Measurements from ENCODE around the gene ARHGEF25. TPM values are rescaled to one million over a fixed set of nuclear protein-coding genes. Genes with fewer than 3 reads are reported as not detected.

Gene ARHGEF25
- total RNA-seq, 2 experiments from 2014 or later: 1.1 to 1.2 TPM

DNA sequence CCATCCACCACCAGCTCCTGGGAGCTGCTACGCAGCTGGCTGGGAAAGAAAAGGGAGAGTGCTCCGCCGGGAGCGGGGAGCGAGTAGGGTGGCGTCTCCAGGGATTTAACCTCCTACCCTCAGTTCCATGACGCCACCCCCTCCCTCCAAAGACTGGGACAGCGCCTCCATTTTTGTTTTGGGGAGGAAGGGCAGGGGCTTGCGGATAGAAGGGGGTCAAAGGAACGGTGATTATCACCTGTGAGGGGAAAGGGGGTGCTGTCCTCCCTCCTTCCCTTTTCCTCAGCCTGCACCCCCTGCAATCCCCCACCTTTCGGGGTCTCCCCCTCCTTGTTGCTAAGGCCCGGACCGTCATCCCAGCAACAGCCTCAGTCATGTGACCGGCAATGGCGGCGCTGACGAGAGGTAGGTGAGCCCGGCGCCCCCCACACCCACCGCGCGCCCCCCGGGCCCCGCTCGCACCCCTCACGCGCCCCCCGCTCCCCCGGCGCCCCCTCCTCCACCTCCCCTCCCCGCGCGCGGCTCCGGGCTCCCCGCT lies 6.7 kb upstream of the ARHGEF25 start, which contains the start of gene DTX3:
Gene DTX3 (plus strand): TSS at position 371 of the 538 bp plus-strand sequence. CDS start 1,694 bp downstream, outside the sequence.
- CTCF ChIA-PET: no interaction called here
- peak within 1 kb of the TSS; percentile 81 for H3K27ac Mint-ChIP-seq
- H3K4me1 Mint-ChIP-seq (ENCODE audit: low read depth): peaks cover 25% of the 10 kb centered on the region
- intact Hi-C loops (cut with micrococcal nuclease): no loop called here
- ATAC-seq (peak; percentile 62), DNase-seq (peak; percentile 66)
- TF ChIP-seq, protein P1, sequence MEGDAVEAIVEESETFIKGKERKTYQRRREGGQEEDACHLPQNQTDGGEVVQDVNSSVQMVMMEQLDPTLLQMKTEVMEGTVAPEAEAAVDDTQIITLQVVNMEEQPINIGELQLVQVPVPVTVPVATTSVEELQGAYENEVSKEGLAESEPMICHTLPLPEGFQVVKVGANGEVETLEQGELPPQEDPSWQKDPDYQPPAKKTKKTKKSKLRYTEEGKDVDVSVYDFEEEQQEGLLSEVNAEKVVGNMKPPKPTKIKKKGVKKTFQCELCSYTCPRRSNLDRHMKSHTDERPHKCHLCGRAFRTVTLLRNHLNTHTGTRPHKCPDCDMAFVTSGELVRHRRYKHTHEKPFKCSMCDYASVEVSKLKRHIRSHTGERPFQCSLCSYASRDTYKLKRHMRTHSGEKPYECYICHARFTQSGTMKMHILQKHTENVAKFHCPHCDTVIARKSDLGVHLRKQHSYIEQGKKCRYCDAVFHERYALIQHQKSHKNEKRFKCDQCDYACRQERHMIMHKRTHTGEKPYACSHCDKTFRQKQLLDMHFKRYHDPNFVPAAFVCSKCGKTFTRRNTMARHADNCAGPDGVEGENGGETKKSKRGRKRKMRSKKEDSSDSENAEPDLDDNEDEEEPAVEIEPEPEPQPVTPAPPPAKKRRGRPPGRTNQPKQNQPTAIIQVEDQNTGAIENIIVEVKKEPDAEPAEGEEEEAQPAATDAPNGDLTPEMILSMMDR (IDR thresholded peaks at IDR 0.05): no peak
- POLR2A ChIA-PET: interaction anchor here (0.7 to 4.4 kb wide), 3 partner anchors 9 to 21 kb away, joined by 3 to 27 read pairs (median 4); no protein-coding TSS in a partner anchor
- no peaks in the 10 kb centered on the region for H3K9me3 Mint-ChIP-seq
- peaks cover 14% of the 10 kb centered on the region for H3K36me3 Mint-ChIP-seq (ENCODE audit: low read depth)
- no peaks in the 10 kb centered on the region for H3K27me3 Mint-ChIP-seq
- H3K4me3 Mint-ChIP-seq: peak within 1 kb of the TSS; percentile 74

DNA sequence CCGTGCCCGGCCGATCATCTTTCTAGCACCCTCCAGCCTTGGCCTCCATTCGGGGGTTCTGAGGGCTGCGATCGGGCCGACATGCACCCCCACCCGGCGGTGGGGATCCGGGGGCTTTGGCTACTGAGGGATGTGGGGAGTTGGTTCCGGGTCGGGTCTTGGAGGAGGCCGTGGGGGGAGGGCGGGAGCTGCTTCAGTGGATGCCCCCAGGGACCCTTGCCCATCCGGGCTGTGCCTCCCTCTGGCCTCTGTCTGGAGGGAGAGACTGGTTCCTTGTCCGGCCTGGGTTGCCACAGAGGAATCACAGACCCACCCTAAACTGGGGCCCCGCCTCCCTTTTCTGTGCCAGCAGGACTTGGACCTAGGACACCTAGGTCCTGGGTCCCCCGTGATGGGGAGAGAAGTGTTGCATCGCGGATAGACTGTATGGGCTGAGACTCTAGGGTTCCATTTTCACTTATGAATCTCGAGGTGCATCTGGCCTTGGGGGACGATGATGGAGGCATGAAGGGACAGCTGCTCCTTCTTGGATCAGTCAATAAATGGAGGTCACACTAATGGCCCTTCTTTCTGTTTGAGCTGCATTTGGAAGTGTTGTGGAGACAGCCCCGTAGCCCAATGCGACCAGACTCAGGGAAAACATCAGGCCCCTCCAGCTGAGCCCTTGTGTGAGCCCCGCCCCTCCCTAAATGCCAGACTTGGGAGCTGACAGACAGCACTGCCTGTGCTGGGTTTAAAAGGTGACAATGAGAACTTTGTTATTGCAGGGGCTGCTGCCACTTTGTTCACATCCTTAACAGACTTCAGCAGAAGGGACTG lies 6.0 kb upstream of the ARHGEF25 start:
- intact Hi-C loops (cut with micrococcal nuclease): no loop called here
- DNase-seq: peak; percentile 17
- POLR2A ChIA-PET: interaction anchor here (1.3 to 4.4 kb wide), 3 partner anchors 10 to 22 kb away, joined by 4 to 27 read pairs (median 11); partner anchors contain the start of gene PIP4K2C
- Mint-ChIP-seq H3K27ac (peak overlapping the region; percentile 80), H3K36me3 (ENCODE audit: low read depth) (peaks cover 13% of the 10 kb centered on the region), H3K9me3 (no peaks in the 10 kb centered on the region), H3K27me3 (no peaks in the 10 kb centered on the region), H3K4me1 (ENCODE audit: low read depth) (peaks cover 25% of the 10 kb centered on the region), H3K4me3 (peak overlapping the region; percentile 74)
- CTCF ChIA-PET: interaction anchor here (1.1 to 2.2 kb wide), 6 partner anchors 12 to 146 kb away, joined by 3 to 12 read pairs (median 4); partner anchors contain the start of gene GLI1
- TF ChIP-seq, protein P1 (IDR thresholded peaks at IDR 0.05): no peak
- peak; percentile 57 for ATAC-seq

DNA sequence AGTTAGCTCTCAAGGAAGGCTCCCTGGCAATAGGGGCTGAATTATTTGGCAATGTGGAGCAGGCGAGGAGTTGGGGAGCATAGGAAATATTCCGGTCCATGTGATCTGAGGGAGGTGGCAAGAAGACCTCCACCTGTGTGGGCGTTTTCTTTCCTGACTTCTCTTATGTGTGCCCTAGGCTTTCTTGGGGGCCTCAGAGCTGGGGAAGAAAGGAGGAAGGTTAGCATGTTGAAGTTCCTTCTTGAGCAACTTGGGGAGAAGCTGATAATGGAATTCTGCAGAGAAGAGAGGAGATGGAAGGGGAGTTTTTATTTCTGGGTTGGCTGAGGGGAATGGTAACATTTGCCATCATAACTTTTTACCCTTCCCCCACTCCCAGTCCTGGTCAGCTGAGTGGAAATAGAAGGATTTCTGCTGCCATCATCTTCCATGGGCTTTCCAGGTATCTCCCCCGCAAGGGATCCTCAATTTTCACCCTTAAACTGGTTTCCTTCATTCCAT lies 5.4 kb upstream of the ARHGEF25 start:
- Mint-ChIP-seq H3K36me3 (ENCODE audit: low read depth) (peaks cover 11% of the 10 kb centered on the region), H3K27ac (no peak overlapping the region), H3K27me3 (peaks cover 2% of the 10 kb centered on the region)

DNA sequence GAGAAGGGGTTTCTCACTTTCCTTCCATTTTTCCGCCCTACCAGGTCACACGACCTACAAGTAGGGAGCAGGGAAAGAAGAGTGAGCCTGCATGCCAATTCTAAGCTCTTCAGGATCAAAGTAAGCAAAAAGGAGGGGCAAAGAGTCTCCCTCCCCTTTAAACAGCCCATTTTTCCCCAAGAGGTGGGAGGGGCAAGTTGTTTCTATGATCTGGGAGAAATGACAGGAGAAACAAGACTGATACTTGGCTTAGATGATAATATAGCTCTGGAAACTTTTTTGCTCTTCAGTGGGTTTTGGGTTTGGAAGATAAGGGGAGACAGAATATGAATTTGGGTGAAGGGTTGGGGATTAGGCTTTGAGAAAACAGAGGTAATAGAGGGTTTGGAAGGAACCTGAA lies 4.8 kb upstream of the ARHGEF25 start:
- CTCF ChIA-PET: interaction anchor here (1.5 to 2.2 kb wide), 4 partner anchors 13 to 147 kb away, joined by 3 to 12 read pairs (median 8); partner anchors contain the start of gene GLI1
- H3K36me3 Mint-ChIP-seq (ENCODE audit: low read depth): peaks cover 9% of the 10 kb centered on the region
- H3K27me3 Mint-ChIP-seq: peaks cover 2% of the 10 kb centered on the region
- H3K4me3 Mint-ChIP-seq: no peak overlapping the region
- H3K4me1 Mint-ChIP-seq (ENCODE audit: low read depth): peaks cover 32% of the 10 kb centered on the region
- no peaks in the 10 kb centered on the region for H3K9me3 Mint-ChIP-seq
- H3K27ac Mint-ChIP-seq: no peak overlapping the region
- POLR2A ChIA-PET: interaction anchor here (2.1 to 4.4 kb wide), 2 partner anchors 9 to 15 kb away, joined by 11 to 27 read pairs; partner anchors contain the start of gene PIP4K2C
- TF ChIP-seq, protein P1 (IDR thresholded peaks at IDR 0.05): no peak
- no peak for ATAC-seq
- intact Hi-C loops (cut with micrococcal nuclease): no loop called here
- no peak for DNase-seq

More for the DNA sequence above, 5.4 kb upstream of the ARHGEF25 start:
- no peak for ATAC-seq
- Mint-ChIP-seq H3K4me3 (peak overlapping the region; percentile 74), H3K9me3 (no peaks in the 10 kb centered on the region), H3K4me1 (ENCODE audit: low read depth) (peaks cover 31% of the 10 kb centered on the region)
- no peak for DNase-seq
- ChIA-PET POLR2A (interaction anchor here (1.3 to 4.4 kb wide), 3 partner anchors 9 to 23 kb away, joined by 4 to 27 read pairs (median 11); partner anchors contain the start of gene PIP4K2C), CTCF (interaction anchor here (1.1 to 2.2 kb wide), 6 partner anchors 13 to 147 kb away, joined by 3 to 12 read pairs (median 4); partner anchors contain the start of gene GLI1)
- intact Hi-C loops (cut with micrococcal nuclease): no loop called here
- TF ChIP-seq, protein P1 (IDR thresholded peaks at IDR 0.05): no peak

Data from activated CD8-positive, alpha-beta T cell treated with anti-CD3 and anti-CD28 coated beads for 36 hours (primary cell).